Measurements from ENCODE around the gene RAB15. TPM values are rescaled to one million over a fixed set of nuclear protein-coding genes. Genes with fewer than 3 reads are reported as not detected.

The RAB15 gene
- total RNA-seq, 6 experiments from 2014 or later, result 6.5 to 13.8 (median 9.0) TPM

DNA sequence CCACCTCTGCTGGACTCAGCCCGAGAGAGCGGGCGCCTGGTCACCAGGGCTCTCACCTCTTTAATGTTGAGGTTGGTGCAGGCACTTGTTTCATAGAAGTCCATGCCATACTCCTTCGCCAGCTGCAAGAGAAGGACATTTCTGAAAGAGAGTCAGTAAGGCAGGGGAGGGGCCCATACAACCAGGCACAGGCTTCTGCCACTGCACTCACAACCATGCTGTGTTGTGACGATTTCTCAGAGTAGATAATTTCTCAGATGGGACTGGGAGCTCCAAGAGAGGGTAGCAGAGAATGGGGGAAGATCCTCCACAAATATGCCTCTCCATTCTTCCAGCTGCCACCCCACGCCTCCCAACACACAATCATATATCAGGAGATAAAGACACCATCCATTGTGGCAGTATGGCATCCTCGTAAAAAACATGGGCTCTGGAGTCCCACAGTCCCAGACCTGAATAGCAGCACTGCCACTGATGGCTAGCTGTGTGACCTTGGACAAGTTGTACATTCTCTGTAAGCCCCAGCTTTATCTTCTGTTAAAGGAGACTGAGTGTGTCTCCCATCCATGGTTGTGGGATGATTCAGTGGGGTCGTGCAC, 23.4 kb downstream of the RAB15 start:
- peaks cover 0 to 43% (median 10%) of the 10 kb centered on the region in 4 donors for H3K4me1 ChIP-seq
- no peak overlapping the region for H3K4me3 ChIP-seq
- no peaks in the 10 kb centered on the region for H3K9me3 ChIP-seq
- no peaks in the 10 kb centered on the region for H3K27me3 ChIP-seq
- peak overlapping the region in 1 of 3 donors; percentile 48 for H3K27ac ChIP-seq
- H3K36me3 ChIP-seq, result no peaks in the 10 kb centered on the region
- intact Hi-C loops (cut with DNase I), result no loop called here
- DNase-seq, result no peak
- 86% methylated on average over 3 of the region's 8 CpGs for whole genome bisulfite sequencing (ENCODE audit: insufficient coverage, low coverage, low lambda C conversion rate, missing lambda C conversion rate)
- ATAC-seq, result no peak
- TF ChIP-seq, protein P1, sequence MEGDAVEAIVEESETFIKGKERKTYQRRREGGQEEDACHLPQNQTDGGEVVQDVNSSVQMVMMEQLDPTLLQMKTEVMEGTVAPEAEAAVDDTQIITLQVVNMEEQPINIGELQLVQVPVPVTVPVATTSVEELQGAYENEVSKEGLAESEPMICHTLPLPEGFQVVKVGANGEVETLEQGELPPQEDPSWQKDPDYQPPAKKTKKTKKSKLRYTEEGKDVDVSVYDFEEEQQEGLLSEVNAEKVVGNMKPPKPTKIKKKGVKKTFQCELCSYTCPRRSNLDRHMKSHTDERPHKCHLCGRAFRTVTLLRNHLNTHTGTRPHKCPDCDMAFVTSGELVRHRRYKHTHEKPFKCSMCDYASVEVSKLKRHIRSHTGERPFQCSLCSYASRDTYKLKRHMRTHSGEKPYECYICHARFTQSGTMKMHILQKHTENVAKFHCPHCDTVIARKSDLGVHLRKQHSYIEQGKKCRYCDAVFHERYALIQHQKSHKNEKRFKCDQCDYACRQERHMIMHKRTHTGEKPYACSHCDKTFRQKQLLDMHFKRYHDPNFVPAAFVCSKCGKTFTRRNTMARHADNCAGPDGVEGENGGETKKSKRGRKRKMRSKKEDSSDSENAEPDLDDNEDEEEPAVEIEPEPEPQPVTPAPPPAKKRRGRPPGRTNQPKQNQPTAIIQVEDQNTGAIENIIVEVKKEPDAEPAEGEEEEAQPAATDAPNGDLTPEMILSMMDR (IDR thresholded peaks at IDR 0.05), result no peak
- TF ChIP-seq POLR2A (IDR thresholded peaks at IDR 0.05), result no peak

DNA sequence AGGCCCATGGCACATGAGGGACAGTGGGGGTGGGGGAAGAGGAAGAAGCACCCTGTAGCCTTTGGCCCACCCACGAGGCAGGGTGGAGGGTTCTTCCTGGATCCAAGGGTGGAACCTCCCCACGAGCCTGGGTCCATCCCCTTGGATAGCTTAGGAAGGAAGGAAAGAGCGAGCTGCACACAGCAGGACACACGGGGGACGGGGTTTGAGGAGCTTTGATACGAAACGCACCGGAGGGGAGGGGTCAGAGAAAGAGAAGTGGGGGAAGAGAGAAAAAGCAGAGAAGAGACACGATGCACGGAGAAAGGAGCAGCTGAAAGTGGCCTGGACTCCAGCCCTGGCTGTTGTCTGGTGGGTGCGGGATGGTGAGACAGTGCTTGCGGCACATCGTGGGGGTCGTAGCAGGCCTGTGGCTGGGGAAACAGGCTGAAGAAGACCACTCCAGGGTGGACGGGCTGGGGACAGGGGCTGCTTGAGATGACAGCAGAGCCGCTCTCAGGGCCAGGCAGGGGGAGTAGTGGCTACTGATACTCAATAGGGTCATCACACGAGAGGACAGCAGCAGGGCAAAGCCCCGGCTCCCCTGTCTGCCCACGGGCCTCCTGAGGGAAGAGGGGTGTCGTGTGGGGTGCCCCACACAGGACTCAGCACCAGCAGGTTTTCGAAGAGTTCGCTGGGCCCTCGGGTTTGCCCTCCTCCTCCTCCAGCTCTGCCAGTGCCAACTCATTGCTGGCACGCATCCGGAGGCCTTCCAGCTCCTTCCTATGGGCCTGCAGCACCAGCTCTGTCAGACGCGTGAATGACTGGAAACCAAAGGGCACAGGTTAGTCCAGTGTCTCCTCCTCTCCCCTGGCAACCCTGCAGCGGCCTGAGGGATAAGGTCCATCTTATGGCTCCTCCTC, 24.2 kb downstream of the RAB15 start:
- H3K27ac ChIP-seq, result peak overlapping the region; percentile 47 to 80 (median 50)
- H3K36me3 ChIP-seq, result no peaks in the 10 kb centered on the region
- TF ChIP-seq, protein P1 (IDR thresholded peaks at IDR 0.05), result no peak
- peak; percentile 62 for TF ChIP-seq POLR2A (IDR thresholded peaks at IDR 0.05)
- WGBS (ENCODE audit: insufficient coverage, low coverage, low lambda C conversion rate, missing lambda C conversion rate), result 70% methylated on average over 10 of the region's 28 CpGs
- DNase-seq, result peak; percentile 92 to 97 (median 96)
- peak; percentile 92 to 97 (median 96) for ATAC-seq
- peaks cover 0 to 50% (median 14%) of the 10 kb centered on the region in 4 donors for H3K4me1 ChIP-seq
- no peaks in the 10 kb centered on the region for H3K27me3 ChIP-seq
- H3K9me3 ChIP-seq, result no peaks in the 10 kb centered on the region
- H3K4me3 ChIP-seq, result peak overlapping the region in 1 of 3 donors; percentile 3
- intact Hi-C loops (cut with DNase I), result no loop called here

DNA sequence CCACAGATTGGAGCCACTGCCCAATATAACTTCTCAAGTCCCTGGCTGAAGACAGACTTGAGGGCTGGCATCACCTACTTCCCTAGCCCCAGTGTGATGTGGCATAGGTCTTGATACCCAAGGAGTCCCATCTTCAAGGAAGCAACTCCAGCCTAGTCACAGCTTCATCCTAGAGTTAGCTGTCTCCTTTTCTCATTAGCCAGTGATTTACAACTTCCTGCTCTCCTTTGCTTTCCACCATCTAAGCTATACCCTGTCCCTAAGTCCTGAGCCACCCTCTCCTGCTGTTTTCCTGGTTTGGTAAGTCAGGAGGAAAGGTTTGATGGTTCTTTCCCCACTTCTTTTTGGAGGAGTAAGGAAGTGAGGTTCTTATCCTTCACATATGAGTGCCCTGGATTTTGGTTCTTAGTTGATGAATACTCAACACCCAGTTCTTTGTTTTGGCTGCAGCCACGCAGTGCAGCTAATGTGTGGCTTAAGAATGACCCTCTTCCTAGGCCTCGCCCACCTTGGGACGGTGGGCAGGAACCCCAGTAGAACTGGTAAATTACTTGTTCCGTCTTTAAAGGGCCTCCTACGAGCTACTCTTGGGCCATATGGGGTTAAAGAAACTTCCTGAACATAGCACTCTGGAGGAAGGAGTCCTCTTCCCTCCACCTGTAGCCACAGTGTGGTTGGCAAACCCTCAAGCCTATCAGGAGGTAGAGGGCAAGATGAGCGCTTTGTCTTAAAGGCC, 25.7 kb downstream of the RAB15 start:
- Histone ChIP-seq H3K36me3 (peaks cover 0 to 5% (median 0%) of the 10 kb centered on the region in 4 donors), H3K27me3 (no peaks in the 10 kb centered on the region), H3K9me3 (no peaks in the 10 kb centered on the region), H3K4me1 (peaks cover 0 to 52% (median 14%) of the 10 kb centered on the region in 4 donors), H3K27ac (peak overlapping the region in 1 of 3 donors; percentile 80), H3K4me3 (no peak overlapping the region)
- intact Hi-C loops (cut with DNase I), result no loop called here
- ATAC-seq (no peak), DNase-seq (peak in 1 of 3 donors; percentile 13)
- WGBS (ENCODE audit: insufficient coverage, low coverage, low lambda C conversion rate, missing lambda C conversion rate), result 85% methylated on average over 6 of the region's 6 CpGs
- TF ChIP-seq POLR2A (IDR thresholded peaks at IDR 0.05), result no peak
- TF ChIP-seq, protein P1 (IDR thresholded peaks at IDR 0.05), result no peak

DNA sequence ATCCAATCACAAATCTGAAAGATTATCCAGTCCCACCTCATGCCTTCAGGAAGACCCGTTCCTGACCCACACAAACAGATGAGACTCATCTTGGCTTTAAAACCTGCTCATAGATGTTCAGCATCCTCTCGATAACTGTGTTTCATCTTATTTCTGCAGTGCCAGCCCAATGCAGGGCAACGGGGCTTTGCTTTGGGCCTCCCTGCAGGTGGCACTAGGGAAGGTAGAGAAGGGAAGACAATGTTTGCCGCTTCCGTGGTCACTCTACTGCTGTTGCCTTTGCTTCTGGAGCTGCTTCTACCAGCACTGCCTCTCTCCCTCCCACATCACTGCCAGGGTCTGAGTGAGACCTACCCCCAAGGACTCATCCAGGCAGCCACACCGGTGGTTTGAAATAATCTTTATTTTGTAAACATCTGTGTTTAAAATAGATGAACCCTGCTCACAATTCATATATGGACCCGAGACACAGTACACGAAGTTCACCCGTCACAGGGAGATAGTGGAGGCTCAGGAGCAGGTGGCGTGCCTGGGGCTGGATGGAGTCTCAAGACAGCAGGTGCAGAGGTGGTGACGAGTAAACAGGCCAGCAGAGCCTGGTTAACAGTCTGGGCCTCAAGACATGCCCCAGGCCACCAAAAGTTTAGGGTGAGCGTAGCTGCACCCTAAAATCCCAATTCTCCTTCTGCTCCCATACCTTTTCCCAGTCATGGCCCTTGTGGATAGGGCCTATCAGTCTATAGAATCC, 26.5 kb downstream of the RAB15 start:
- Histone ChIP-seq H3K36me3 (peaks cover 0 to 12% (median 0%) of the 10 kb centered on the region in 4 donors), H3K4me1 (peaks cover 0 to 52% (median 14%) of the 10 kb centered on the region in 4 donors), H3K27me3 (no peaks in the 10 kb centered on the region), H3K4me3 (no peak overlapping the region), H3K9me3 (no peaks in the 10 kb centered on the region), H3K27ac (no peak overlapping the region)
- 97% methylated on average over 10 of the region's 12 CpGs for WGBS (ENCODE audit: insufficient coverage, low coverage, low lambda C conversion rate, missing lambda C conversion rate)
- ATAC-seq, result no peak
- intact Hi-C loops (cut with DNase I), result no loop called here
- TF ChIP-seq, protein P1 (IDR thresholded peaks at IDR 0.05), result no peak
- TF ChIP-seq POLR2A (IDR thresholded peaks at IDR 0.05), result no peak
- DNase-seq, result peak in 1 of 3 donors; percentile 23
